Activated T-cell treated with anti-CD3 and anti-CD28 coated beads, Interleukin-2, amount 50 U/mL, for 24 hours (primary cell): ENCODE results near the gene PHF19.

Experiments
- DNase-seq: peaks from one replicate; pipeline ENCODE4 v3.0.0-alpha.2; 2020
- H3K27ac Mint-ChIP-seq: 2 replicates; pipeline ENCODE4 v1.8.0; 2020; ENCODE audit warnings: mild to moderate bottlenecking, mixed read lengths
- H3K27me3 Mint-ChIP-seq: 2 replicates; pipeline ENCODE4 v1.8.0; 2020; ENCODE audit warnings: mixed read lengths
- H3K36me3 Mint-ChIP-seq: 2 replicates; pipeline ENCODE4 v1.8.0; 2020; ENCODE audit warnings: low read depth, mixed read lengths
- H3K4me1 Mint-ChIP-seq: 2 replicates; pipeline ENCODE4 v1.8.0; 2020; ENCODE audit warnings: low read depth, mixed read lengths
- H3K4me3 Mint-ChIP-seq: 2 replicates; pipeline ENCODE4 v1.8.0; 2020; ENCODE audit warnings: mild to moderate bottlenecking, moderate library complexity, mixed read lengths
- H3K9me3 Mint-ChIP-seq: 2 replicates; pipeline ENCODE4 v1.8.0; 2020; ENCODE audit warnings: mixed read lengths

The PHF19 gene

DNA sequence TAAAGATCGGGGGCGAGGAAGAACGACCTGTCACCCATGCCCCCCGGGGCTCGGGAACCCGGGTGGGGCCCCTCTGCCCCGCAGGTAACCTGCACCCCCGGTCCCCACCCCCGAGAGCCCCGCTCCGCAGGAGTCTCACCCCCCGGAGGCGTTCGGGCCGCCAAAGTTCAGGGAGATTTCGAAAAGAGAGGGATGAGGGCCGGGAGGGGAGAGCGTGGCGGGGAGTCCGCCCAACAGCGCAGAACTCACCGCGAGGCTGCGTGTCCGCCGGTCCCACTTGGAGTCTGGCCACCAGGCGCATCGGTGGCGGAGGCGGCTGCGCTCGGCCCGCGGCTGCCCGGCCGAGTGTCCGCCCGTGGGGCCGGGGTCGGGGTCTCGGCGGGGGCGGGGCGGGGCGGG, at the start of gene PHF19:
TSS of gene PHF19 (minus strand) at position 347 of the 399 bp plus-strand sequence. CDS start 2,447 bp downstream, outside the sequence.
- no peak for DNase-seq
- Mint-ChIP-seq H3K4me3 (peak within 1 kb of the TSS; percentile 88), H3K4me1 (peaks cover 82% of the 10 kb centered on the region), H3K27me3 (no peaks in the 10 kb centered on the region), H3K9me3 (no peaks in the 10 kb centered on the region), H3K27ac (peak within 1 kb of the TSS; percentile 95), H3K36me3 (peaks cover 50% of the 10 kb centered on the region)

DNA sequence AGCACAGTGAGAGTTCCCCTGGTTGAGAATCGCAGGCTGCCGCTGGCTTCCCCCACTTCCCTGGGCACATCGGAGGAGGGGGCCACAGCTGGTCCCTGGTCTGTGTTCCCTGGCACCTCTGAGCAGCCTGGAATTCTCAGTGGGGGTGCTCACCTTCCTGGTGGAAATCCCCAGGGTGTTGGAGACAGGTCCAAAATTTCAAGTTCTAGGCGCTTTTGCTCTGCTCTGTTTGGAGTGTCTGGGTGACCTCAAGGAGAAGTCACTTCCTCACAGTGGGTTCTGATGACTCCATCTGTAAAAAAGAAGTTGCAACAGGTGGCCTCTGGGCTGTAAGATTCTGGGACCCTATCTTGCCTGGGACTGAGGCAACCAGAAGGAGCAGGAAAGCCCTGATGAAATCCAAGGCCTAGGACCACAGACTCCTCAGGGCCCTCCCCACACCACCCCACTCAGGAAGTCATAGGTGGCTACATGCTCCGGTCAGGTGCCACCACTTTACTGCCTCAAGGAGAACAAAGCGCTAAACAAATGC, 49.5 kb upstream of the PHF19 start, which contains the start of gene TRAF1:
TSS of gene TRAF1 (minus strand) at position 400 of the 532 bp plus-strand sequence. CDS start 721 bp downstream, outside the sequence.
- DNase-seq: peak; percentile 75
- Mint-ChIP-seq H3K9me3 (no peaks in the 10 kb centered on the region), H3K27ac (peak within 1 kb of the TSS; percentile 98)

DNA sequence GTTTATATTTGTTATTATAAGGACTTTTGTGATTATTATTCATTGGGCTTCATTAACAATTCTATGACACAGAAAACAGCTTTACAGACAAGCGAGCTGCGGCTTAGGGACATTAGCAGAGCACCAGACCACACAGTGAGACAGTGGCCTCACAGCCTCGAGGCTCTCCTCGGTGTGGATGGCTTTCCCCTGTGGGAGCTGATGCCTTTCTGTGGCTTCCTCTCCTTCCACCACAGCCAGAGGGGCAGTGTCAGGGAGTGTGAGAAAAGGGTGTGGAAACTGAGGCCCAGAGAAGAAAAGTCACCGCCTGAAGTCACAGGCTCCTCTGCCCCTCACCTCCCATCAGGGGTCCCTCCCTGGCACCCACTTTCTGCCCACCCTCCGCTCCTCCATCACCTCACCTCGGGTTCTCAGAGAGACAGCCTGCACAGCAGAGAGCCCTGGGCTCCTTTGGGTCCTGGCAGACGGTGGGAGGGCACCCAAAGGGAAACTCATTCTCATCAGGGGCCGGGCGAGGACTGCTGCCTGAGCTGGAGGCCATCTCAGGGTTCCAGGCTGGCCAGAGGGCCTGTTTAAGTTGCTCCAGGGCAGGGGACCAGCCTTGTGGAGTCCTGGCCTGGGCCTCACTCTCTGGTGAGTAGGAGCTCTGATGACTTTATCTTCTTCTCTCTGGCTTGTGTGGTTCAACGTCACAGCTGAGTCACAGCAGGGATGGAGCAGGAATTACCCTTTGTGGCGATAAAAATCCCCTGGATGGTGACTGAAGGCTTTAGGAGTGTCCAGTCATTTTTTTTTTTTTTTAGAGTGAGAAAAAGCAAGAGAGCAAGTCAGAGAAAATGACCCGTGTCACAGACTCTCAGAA, 48.8 kb upstream of the PHF19 start:
- no peaks in the 10 kb centered on the region for H3K9me3 Mint-ChIP-seq
- peak; percentile 86 for DNase-seq
- H3K36me3 Mint-ChIP-seq: peaks cover 77% of the 10 kb centered on the region
- peak overlapping the region; percentile 98 for H3K4me3 Mint-ChIP-seq
- no peaks in the 10 kb centered on the region for H3K27me3 Mint-ChIP-seq
- peaks cover 75% of the 10 kb centered on the region for H3K4me1 Mint-ChIP-seq
- peak overlapping the region; percentile 98 for H3K27ac Mint-ChIP-seq

More for the DNA sequence above, 49.5 kb upstream of the PHF19 start, which contains the start of gene TRAF1:
- Mint-ChIP-seq H3K36me3 (peaks cover 73% of the 10 kb centered on the region), H3K27me3 (no peaks in the 10 kb centered on the region), H3K4me3 (peak within 1 kb of the TSS; percentile 98), H3K4me1 (peaks cover 74% of the 10 kb centered on the region)

DNA sequence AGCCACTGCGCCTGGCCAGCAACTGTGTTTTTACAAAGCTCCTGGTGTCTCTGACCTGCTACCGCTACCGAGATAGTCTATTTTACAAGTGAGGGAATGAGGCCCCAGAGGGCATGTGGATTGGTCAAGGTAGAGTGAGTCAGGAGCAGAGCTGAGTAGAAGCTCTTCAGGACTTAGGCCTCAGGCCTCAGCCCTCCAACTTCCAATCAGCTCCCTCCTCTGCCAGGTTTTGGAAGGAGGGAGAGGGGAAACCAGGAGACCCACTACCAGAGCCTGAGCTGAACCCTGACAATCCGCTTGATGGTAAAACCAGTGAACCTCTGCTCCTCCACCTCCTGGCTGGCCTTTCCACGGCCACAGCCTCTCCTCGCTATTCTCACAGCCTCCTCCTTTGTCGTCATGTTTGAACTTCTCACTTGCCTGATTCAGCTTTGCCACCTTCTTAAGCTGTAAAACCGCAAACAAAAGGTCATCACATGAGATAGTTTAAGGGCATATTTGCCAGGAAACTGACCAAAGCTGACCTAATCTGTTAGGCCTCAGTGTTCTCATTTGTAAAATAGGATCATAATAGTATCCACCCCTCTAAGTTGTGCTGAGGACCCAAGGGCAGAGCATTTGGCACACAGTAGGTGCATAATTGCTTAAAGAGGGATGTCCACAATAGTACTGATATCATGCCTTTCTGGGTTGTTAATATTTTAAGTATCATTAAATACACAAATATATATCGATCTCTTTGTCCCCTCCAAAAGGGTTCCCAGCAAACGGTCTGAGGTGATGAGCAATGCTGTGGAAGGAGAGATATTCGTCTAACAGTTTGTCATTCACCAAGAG, 47.9 kb upstream of the PHF19 start:
- H3K4me3 Mint-ChIP-seq: peak overlapping the region; percentile 98

DNA sequence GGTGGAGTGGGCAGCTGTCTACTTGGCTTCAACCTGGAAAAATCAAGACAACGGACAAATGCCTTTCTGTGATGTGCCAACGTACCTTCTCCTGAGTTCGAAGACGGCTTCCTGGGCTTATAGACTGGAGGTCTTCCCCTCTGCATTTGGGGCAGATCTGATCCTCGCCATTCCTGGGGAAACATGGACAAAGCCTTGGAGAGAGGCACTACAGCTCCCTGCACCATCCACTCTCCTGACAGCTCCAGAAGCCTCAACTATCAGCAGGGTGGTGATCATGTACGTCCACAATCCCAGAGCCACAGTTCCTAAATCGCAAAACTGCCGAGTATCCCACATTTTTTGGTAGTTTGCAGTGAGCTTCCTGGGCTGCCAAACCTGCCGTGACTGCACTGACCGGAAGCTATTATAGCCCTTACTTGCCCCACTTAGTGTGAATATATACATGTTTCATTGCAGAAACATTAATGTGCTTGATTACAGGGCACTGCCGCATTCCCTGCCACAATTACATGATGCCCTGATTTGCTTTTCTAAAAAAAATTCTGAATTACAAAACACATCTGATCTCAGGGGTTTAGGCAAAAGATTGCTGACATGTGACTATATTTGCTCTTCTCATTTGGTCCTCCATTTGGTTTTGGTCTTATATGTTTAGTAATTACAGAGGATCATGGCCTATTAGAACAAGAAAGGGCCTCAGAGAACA, 46.8 kb upstream of the PHF19 start:
- H3K4me1 Mint-ChIP-seq: peaks cover 80% of the 10 kb centered on the region
- peak overlapping the region; percentile 98 for H3K4me3 Mint-ChIP-seq
- H3K36me3 Mint-ChIP-seq: peaks cover 90% of the 10 kb centered on the region
- H3K9me3 Mint-ChIP-seq: no peaks in the 10 kb centered on the region
- H3K27me3 Mint-ChIP-seq: no peaks in the 10 kb centered on the region
- DNase-seq: no peak
- peak overlapping the region; percentile 98 for H3K27ac Mint-ChIP-seq

More for the DNA sequence above, 47.9 kb upstream of the PHF19 start:
- H3K27me3 Mint-ChIP-seq: no peaks in the 10 kb centered on the region
- H3K4me1 Mint-ChIP-seq: peaks cover 77% of the 10 kb centered on the region
- H3K9me3 Mint-ChIP-seq: no peaks in the 10 kb centered on the region
- peaks cover 82% of the 10 kb centered on the region for H3K36me3 Mint-ChIP-seq
- H3K27ac Mint-ChIP-seq: peak overlapping the region; percentile 98
- DNase-seq: peak; percentile 69

DNA sequence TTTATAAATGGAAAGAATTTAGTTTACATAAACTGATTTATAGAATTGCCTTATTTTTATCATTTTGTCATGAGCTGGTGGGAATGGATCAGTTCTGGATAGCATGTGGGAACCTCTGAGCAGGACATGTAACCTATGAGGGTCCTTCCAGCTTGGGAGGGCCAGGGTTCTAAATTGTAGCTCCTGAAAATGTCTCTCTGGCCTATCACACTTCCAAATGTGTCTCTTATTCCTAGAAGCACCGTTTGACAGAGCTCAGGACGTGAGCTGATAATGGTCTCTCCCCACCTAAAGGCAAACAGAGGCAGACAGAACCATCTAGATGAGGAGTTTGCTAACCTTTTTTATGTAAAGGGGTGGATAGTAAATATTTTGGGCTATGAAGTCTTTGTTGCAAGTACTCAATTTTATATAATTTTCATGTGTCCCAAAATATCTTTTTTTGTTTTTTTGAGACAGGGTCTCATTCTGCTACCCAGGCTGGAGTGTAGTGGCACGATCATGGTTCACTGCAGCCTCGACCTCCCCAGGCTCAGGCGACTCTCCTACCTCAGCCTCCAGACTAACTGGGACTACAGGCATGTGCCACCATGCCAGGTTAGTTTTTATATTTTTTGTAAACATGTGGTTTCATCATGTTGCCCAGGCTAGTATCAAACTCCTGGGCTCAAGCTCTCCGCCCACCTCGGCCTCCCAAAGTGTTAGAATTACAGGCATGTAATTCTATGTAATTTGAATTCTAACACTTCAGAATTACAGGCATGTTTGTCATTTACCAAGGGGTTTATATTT, 45.6 kb upstream of the PHF19 start:
- H3K27ac Mint-ChIP-seq: peak overlapping the region; percentile 98
- H3K4me3 Mint-ChIP-seq: peak overlapping the region; percentile 98
- DNase-seq: no peak
- H3K27me3 Mint-ChIP-seq: no peaks in the 10 kb centered on the region
- H3K36me3 Mint-ChIP-seq: peaks cover 91% of the 10 kb centered on the region
- peaks cover 81% of the 10 kb centered on the region for H3K4me1 Mint-ChIP-seq
- H3K9me3 Mint-ChIP-seq: no peaks in the 10 kb centered on the region

DNA sequence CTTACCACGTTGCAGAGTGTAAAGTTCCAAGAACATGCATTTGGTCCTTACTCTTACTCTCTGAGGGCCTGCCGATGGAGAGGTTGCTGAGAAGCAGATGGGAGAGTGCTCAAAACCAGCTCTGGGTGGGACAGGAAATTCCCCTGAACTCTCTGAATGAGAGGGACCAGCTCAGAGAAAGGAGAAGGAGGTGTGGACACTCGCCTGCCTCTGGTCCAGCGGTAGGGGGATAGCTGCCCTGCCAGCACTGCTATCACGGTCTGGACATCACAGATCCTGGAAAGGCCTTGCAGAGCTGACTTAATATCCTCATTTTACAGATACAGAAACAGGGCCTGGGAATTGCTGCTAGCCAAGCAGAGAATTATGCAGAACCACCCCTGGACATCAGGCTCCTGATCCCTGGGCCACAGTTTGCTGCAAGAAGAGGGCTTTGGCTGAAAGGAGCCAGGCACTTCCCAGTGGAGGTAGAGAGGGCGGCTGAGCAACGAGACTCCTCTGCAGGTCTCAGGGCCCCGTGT, 44.7 kb upstream of the PHF19 start:
- H3K27me3 Mint-ChIP-seq: no peaks in the 10 kb centered on the region
- no peaks in the 10 kb centered on the region for H3K9me3 Mint-ChIP-seq
- peak overlapping the region; percentile 98 for H3K27ac Mint-ChIP-seq
- peak; percentile 44 for DNase-seq
- H3K4me3 Mint-ChIP-seq: peak overlapping the region; percentile 98
- peaks cover 81% of the 10 kb centered on the region for H3K4me1 Mint-ChIP-seq
- peaks cover 97% of the 10 kb centered on the region for H3K36me3 Mint-ChIP-seq

DNA sequence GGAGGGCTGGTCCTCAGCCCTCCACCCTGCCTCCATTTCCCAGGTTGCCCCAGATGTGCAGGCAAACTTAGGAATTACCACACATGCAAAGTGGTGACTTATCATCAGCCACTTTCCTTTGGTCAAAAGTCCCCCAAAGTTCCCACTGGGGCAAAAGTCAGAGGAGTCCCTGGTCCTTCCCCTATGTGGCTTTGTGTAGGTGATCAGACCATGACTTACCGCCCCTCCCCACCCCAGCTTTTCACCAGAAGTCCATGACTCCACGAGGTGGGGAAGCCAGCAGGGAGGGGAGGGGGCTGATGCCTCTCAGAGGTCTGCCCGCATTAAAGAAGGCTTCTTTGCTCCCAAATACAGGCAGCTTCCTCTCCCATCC, 43.8 kb upstream of the PHF19 start:
- peak; percentile 59 for DNase-seq
- Mint-ChIP-seq H3K27me3 (no peaks in the 10 kb centered on the region), H3K36me3 (peaks cover 98% of the 10 kb centered on the region), H3K27ac (peak overlapping the region; percentile 98), H3K4me1 (peaks cover 83% of the 10 kb centered on the region), H3K4me3 (peak overlapping the region; percentile 98), H3K9me3 (no peaks in the 10 kb centered on the region)

DNA sequence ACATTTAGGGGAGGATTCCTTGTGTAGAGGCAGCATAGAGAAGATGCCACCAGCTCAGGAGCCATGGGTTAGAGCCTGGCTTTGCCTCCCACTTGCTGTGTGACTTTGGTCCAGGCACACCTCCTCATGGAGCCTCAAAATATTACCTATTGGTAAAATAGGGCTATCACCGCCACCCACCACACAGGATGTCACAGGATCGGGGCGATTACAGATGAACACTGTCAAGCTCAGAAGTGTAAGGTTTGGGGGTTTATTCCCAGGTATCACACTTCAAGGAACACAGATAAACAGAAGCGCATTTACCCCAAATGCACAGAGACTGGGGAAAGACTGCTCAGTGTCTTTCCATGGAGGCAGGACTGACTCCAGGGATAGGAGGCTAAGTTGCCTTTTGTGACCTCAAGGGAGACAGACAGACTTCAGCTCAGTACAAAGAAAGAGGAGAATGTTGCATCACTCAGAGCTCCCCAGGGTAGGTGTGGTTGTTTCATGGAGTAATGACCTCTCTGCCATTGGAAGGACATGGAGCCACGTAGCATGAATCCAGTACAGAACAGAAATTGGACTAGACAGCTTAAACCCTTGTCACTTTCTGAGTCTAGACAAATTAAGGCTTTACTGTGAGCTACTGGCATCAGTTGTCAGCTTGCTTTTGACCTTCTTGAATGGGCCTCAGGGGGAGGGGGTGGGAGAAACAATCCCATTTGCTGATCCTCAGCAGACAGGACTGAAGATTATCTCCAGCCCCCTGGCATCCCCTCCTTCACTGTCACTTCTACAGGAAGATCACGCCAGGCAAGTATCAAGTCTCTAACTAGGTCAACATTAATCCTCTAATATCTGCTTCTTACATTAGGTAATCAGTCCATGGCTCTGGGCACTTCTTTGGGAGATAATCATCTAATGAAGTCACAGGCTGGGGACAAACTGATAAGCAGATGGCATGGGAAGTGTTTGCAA, 43.1 kb upstream of the PHF19 start:
- Mint-ChIP-seq H3K4me1 (peaks cover 84% of the 10 kb centered on the region), H3K27ac (peak overlapping the region; percentile 98), H3K27me3 (no peaks in the 10 kb centered on the region), H3K4me3 (peak overlapping the region; percentile 98), H3K9me3 (no peaks in the 10 kb centered on the region), H3K36me3 (peaks cover 97% of the 10 kb centered on the region)
- DNase-seq: peak; percentile 33

DNA sequence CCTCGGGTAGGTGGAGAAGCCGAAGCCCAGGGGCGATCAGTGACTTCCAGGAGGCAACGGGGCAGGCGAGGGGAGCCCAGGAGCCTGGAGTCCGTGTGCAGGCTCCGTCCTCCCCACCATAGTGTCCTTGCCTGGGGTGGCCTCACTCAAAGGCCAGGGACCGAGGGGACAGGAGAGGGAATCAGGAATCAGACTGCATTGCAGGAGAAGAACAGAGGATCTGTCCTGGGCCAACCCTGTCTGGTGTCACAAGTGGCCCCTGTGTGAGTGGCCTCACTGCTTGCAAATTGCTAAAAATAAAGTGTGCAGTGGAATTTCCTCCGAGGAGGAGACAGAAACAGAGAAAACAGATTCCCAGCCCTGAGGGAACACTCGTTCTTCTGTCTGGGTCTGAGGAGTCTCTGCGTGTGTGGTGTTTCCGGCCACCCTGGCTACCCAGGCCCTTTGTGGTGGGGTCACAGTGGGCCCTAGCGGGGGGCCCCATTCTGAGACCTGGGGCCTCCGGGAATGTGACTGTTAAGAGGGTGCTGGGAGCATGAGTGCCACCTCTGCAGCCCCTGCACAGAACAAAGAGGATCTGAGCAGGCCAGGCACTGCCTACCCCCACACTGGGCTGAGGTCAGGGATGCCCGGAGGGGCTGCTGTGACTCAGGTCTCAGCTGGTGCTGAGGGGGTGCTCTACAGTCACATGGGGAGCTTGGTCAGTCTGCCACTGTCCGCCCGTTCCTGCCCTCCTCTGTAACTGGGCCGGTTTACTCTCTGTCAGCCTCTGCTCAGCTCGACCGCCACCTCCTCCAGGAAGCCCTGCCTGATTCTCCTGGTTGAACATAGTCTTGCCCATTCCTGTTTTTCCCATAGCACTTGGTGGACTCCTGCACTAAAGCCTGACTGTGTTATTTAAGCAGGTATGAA, 42.2 kb upstream of the PHF19 start:
- H3K4me1 Mint-ChIP-seq: peaks cover 90% of the 10 kb centered on the region
- H3K4me3 Mint-ChIP-seq: peak overlapping the region; percentile 98
- H3K27me3 Mint-ChIP-seq: no peaks in the 10 kb centered on the region
- no peaks in the 10 kb centered on the region for H3K9me3 Mint-ChIP-seq
- peak overlapping the region; percentile 98 for H3K27ac Mint-ChIP-seq
- peaks cover 97% of the 10 kb centered on the region for H3K36me3 Mint-ChIP-seq
- DNase-seq: peak; percentile 32

DNA sequence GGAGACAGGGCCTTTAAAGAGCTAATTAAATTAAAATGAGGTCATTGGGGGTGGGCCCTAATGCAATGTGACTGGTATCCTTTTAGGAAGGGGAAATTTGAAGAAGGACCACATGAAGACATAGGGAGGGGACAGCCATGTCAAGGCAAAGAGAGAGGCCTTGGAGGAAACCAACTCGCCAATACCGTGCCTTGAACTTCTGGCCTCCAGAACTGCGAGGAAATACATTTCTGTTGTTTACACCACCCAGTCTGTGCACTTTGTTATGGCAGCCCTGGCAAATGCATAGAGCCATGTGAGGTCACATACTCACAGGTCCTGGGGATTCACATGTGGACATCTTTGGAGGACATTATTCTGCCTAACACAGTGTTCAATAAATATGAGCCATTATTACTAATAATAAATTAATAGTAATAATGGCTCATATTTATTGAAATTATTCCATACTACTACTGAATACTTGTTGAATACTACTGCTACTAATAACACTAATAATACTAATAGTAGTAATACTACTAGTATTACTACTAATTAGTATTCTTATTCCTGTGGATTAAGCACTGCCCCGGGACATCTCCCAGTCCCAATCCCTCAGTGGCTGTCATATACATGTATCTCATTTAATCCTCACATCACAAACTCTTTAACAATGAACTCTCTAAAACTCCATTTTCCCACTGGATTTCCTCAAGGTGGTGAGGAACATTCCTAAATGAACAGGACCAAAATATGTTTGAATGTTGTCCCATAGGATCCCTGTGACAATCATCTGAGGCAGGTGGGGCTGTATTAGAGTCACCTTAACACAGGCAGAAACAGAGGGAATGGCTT, 41.2 kb upstream of the PHF19 start:
- peak overlapping the region; percentile 98 for H3K27ac Mint-ChIP-seq
- H3K36me3 Mint-ChIP-seq: peaks cover 97% of the 10 kb centered on the region
- H3K9me3 Mint-ChIP-seq: no peaks in the 10 kb centered on the region
- H3K4me3 Mint-ChIP-seq: peak overlapping the region; percentile 98
- H3K4me1 Mint-ChIP-seq: peaks cover 91% of the 10 kb centered on the region
- no peak for DNase-seq
- H3K27me3 Mint-ChIP-seq: no peaks in the 10 kb centered on the region
